Large intestine (tissue), 3 donors: ENCODE results near the gene PINK1. TPM values are rescaled to one million over a fixed set of nuclear protein-coding genes. Genes with fewer than 3 reads are reported as not detected.

ENCODE experiments used
- DNase-seq, 2 donors: peaks; one replicate each; pipeline versions ENCODE4 v3.0.0 to v3.0.0-alpha.2; 2013
- H3K27ac ChIP-seq: one replicate; pipeline ENCODE4 v1.5.1; 2013; ENCODE audit warnings: low read length
- H3K27me3 ChIP-seq: 2 replicates; pipeline ENCODE4 v1.6.1; 2013; ENCODE audit warnings: low read length; ENCODE audit not compliant: control insufficient read depth, insufficient read depth
- H3K36me3 ChIP-seq: 2 replicates; pipeline ENCODE4 v1.6.1; 2013; ENCODE audit warnings: low read length; ENCODE audit not compliant: control insufficient read depth, insufficient read depth
- H3K4me1 ChIP-seq: one replicate; pipeline ENCODE4 v1.6.1; 2013; ENCODE audit warnings: low read length; ENCODE audit not compliant: control insufficient read depth, insufficient read depth
- H3K4me3 ChIP-seq: one replicate; pipeline ENCODE4 v1.5.1; 2013; ENCODE audit warnings: low read length
- H3K9me3 ChIP-seq: one replicate; pipeline ENCODE4 v1.6.1; 2013; ENCODE audit warnings: mild to moderate bottlenecking, low read depth, low read length, moderate library complexity; ENCODE audit not compliant: control insufficient read depth
- WGBS: methylation state at CpG from one replicate; pipeline ENCODE4 v1.1.5; 2013; ENCODE audit warnings: low lambda C conversion rate; ENCODE audit not compliant: insufficient coverage; 5-methylcytosine and 5-hydroxymethylcytosine counted together
- polyA plus RNA-seq: library from polyadenylated mRNA; unstranded; fragments of 120-200 nt; gene quantifications from one replicate; pipeline ENCODE4 v1.2.1, GENCODE V29; 2013

The PINK1 gene
- polyA plus RNA-seq, 1 donor, result 36.3 TPM

DNA sequence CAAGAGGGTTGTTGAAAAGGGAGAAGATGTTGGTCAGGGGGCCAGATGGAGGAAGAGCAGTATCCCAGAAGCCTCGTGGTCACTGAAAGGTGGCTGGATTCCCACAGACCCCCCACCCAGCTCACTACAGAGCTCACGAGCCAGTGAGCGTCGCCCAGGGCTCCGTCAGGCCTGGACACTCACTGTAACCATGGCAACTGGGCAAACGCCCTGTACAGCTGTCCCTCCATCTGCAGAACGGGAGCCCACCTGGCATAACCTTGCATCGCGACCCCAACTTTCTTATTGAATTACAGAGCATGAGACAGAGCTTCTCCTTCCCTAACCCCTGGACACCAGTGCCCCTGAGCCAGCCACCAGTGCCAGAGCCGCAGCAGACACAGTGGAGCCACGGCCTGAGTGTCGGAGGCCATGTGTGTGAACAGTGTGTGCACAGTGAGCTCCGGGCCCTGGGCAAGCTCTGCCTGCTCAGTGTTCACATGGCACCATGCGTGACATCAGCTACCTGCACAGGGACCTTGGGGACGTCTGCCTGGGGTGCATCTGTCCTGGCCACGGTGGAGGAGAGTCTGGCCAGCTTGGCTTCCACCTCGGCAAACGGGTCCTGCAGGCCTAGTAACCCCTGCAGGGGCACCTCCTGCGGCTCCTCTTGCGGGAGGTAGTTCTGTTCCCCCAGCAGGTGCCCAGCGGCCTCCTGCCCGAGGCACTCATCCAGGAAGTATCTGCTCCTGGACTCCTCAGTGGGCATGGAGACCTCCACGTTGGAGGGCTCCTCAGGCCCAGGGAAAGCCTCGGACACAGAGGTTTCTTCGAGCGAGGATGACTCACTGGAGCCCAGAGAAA, 53.8 kb downstream of the PINK1 start:
- H3K4me1 ChIP-seq, result no peaks in the 10 kb centered on the region
- no peaks in the 10 kb centered on the region for H3K36me3 ChIP-seq
- no CpG with 5 or more reads among the region's 26 CpGs for WGBS
- no peaks in the 10 kb centered on the region for H3K27me3 ChIP-seq
- peaks cover 3% of the 10 kb centered on the region for H3K9me3 ChIP-seq
- no peak overlapping the region for H3K27ac ChIP-seq
- no peak for DNase-seq
- no peak overlapping the region for H3K4me3 ChIP-seq

DNA sequence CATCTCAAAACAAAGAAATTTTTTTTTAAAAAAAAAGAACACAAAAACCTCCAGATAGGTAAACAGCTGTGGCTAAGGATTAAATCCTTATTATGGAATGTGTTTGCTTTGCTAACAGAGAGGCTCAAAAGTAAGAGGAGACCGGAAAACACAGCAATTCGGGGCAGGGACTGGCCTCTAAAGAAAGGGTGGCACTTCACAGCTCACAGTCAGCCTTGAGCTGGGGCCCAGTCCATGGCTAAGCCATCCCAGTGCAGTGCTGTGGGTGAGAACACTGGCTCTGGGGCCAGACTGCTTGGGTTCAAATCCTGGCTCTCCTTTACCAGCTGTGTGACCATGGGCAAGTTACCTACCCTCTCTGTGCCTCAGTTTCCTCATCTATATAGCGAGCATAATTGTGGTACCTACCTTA, 56.4 kb downstream of the PINK1 start:
- H3K36me3 ChIP-seq, result no peaks in the 10 kb centered on the region
- WGBS, result no CpG with 5 or more reads among the region's 3 CpGs
- peaks cover 3% of the 10 kb centered on the region for H3K9me3 ChIP-seq
- no peak for DNase-seq
- H3K4me1 ChIP-seq, result no peaks in the 10 kb centered on the region
- no peaks in the 10 kb centered on the region for H3K27me3 ChIP-seq
- no peak overlapping the region for H3K27ac ChIP-seq
- no peak overlapping the region for H3K4me3 ChIP-seq

DNA sequence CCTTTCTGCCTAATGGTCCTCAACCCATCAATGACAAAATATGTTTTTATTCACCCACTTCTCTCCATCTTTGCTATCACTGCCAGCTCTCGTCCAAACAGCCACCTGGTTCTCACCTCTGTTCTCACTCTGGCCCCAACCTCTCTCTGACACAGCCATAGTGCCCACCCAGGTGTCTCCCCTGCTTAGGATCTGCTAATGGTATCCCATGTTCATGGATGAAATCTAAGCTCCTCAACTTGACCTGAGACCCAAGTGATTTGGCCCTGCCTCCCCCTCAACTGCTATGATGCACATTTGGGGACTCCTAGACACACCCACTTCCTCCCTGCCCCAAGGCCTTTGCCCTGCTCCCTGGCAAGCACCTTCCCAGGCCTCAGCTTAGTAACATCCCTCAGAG, 58.6 kb downstream of the PINK1 start:
- H3K27ac ChIP-seq, result no peak overlapping the region
- H3K27me3 ChIP-seq, result no peaks in the 10 kb centered on the region
- H3K36me3 ChIP-seq, result no peaks in the 10 kb centered on the region
- peaks cover 3% of the 10 kb centered on the region for H3K9me3 ChIP-seq
- H3K4me3 ChIP-seq, result no peak overlapping the region
- 83% methylated on average over 1 of the region's 1 CpG for WGBS
- DNase-seq, result no peak
- H3K4me1 ChIP-seq, result peaks cover under 1% of the 10 kb centered on the region

DNA sequence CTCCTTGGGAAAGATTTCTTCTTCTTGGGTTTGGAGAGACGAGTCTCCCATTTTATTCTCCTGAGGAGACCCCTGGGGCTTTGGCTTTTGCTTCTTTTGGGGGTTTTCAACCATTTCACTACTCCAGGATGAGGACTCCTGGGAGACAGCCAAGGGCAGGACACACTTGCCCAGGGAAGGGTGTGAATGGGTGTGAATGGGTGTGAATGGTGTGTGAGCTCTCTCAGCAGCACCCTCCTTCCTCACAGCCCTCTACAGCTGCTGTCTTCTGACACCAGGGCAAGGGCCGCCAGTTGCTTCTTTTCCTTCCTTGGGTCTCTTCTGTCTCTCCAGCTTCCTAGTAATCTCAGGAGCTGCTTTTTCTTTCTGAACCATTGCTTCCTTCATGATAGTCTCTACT, 60.4 kb downstream of the PINK1 start:
- no peak overlapping the region for H3K4me3 ChIP-seq
- peaks cover 3% of the 10 kb centered on the region for H3K9me3 ChIP-seq
- no CpG with 5 or more reads among the region's 2 CpGs for WGBS
- no peaks in the 10 kb centered on the region for H3K27me3 ChIP-seq
- H3K36me3 ChIP-seq, result no peaks in the 10 kb centered on the region
- DNase-seq, result no peak
- no peak overlapping the region for H3K27ac ChIP-seq
- H3K4me1 ChIP-seq, result peaks cover 4% of the 10 kb centered on the region

DNA sequence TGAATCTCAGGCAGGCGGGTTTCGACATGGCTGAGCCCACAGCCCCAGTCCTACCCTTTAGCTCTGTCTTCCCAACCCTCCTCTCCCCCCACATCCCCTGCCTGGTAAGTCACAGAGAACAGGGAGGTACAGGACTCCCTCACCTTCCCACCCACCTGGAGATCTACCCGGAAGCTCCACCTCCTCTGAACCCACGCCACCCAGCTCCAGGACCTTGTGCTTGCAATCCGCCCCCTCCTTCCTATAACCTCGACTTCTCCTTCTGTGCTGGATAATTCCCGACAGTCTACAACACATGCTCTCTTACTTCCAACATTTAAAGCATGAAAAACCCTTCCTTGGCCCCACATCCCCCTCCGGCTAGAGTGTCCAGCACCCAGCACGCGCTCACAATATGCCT, 62.3 kb downstream of the PINK1 start:
- no peak overlapping the region for H3K4me3 ChIP-seq
- H3K36me3 ChIP-seq, result no peaks in the 10 kb centered on the region
- peaks cover 3% of the 10 kb centered on the region for H3K9me3 ChIP-seq
- H3K27ac ChIP-seq, result no peak overlapping the region
- no peaks in the 10 kb centered on the region for H3K27me3 ChIP-seq
- peaks cover 4% of the 10 kb centered on the region for H3K4me1 ChIP-seq
- no CpG with 5 or more reads among the region's 10 CpGs for WGBS
- DNase-seq, result no peak

DNA sequence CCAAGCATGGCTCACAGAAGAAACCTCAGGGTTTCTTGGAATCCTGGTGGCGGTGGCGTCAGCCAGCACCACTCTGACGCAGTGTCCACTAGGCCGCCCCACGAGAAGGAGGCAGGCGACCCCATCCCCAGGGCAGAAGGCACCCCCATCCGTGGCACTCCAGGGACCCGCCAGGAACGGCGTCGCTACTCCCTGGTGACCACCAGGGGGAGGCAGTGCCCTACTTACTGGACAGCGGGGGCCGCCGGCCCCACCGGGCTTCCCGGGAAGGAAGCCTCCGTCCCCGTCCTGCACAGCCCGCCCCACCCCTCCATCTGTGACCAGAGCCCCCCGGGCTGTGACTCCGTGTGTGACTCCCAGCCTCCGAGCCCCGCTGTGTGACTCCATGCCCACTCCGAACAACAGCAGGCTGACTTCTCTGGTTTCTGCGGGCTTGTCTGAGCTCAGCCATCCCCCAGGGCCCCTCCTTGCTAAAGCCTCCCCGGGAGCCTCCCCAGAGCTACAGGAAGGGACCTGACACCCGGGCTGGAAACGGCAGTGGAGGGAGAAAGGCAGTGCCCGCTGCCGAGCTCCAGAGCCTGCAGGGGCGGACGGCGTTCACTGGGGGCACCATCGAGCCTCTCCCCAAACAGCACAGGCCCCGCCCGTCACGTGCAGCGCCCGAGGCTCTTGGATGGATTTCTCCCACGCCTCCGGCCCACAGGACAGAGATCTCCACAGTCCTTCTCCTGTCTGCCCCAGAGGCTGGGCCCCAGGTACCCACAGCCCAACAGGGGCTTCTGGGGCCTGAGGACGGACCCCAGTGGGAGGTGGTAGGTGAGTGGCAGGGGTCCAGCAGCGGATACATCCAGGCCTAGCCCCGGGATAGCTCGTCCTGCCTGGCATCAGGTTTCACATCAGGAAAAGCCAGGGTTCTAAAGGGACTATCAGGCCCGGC, 63.4 kb downstream of the PINK1 start:
- Histone ChIP-seq H3K27me3 (no peaks in the 10 kb centered on the region), H3K4me3 (peak overlapping the region; percentile 58), H3K27ac (peak overlapping the region; percentile 44), H3K36me3 (no peaks in the 10 kb centered on the region), H3K4me1 (peaks cover 5% of the 10 kb centered on the region), H3K9me3 (peaks cover 3% of the 10 kb centered on the region)
- peak; percentile 75 to 85 for DNase-seq
- no CpG with 5 or more reads among the region's 46 CpGs for WGBS

DNA sequence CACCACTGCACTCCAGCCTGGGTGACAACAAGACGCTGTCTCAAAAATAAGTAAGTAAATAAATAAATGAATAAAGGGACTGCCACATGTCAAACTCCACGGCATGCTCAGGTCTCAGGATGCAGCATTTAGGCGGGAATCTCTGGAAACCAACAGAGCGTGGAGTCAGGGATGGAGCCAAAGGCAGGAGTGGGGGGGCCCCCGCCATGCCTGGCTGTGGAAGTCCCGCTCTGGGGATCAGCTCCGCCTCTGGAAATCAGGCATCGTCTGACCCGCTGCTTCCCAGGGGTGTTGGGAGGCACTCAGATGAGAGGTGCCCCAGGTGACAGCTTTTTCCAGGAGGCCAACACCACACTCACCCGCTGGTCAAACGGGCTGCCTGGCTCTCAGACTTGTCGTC, 64.3 kb downstream of the PINK1 start:
- Histone ChIP-seq H3K4me1 (peaks cover 8% of the 10 kb centered on the region), H3K27me3 (no peaks in the 10 kb centered on the region), H3K27ac (no peak overlapping the region), H3K4me3 (no peak overlapping the region), H3K9me3 (no peaks in the 10 kb centered on the region), H3K36me3 (no peaks in the 10 kb centered on the region)
- no peak for DNase-seq
- no CpG with 5 or more reads among the region's 12 CpGs for WGBS

DNA sequence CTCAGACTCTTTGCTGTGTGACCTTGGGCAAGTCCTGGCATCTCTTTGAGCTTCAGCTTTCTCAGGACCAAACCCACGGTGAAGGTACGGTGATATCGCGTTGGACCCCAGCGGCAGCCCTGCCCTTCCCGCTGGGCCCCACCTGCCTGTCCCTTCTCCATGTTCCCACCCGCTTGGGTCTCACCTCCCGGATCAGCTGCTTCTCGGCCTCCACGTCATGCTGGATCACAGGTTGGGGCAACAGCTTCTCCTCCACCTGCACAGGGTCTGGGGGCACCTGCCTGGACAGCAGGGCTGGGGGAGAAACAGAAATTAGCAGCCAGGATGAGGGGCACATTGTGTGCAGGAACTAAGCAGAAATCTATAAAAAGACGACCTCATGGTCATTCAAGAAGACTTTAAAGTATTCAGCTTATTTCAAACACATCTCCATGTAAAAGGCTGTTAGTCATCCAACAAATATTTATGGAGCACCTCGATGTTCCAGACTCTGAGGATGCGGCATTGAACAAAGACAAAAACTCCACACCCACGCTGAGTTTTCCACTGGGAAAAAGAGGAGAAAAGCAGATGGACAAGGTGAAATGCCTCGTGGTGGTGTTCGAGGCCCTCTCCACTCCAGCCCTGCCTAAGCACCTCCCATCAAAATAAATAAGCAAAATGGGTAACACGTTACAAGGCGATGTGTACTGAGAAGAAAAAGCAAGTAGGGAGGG, 65.1 kb downstream of the PINK1 start:
- no peak overlapping the region for H3K4me3 ChIP-seq
- no peak for DNase-seq
- H3K36me3 ChIP-seq, result no peaks in the 10 kb centered on the region
- 40% methylated on average over 1 of the region's 18 CpGs for WGBS
- no peaks in the 10 kb centered on the region for H3K9me3 ChIP-seq
- H3K4me1 ChIP-seq, result peaks cover 8% of the 10 kb centered on the region
- H3K27ac ChIP-seq, result no peak overlapping the region
- H3K27me3 ChIP-seq, result no peaks in the 10 kb centered on the region

DNA sequence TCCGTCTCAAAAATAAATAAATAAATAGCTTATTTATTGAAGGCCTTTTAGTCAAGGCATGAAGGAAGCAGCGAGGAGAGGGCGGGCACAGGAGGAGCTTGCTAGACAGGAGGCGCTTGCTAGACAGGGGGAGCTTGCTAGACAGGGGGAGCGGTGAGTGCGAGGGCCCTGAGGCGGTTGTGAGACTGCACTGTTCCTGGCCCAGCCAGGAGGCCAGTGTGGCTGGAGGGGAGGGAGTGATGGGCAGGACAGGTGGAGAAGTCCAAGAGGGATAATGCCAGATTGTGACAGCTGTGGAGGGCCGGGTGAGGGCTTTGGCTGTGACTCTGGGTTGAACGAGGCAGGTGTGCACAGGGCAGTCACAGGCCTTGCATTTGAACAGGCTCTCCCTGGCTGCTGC, 66.3 kb downstream of the PINK1 start:
- peaks cover 8% of the 10 kb centered on the region for H3K4me1 ChIP-seq
- H3K27ac ChIP-seq, result no peak overlapping the region
- H3K36me3 ChIP-seq, result no peaks in the 10 kb centered on the region
- no peak for DNase-seq
- no CpG with 5 or more reads among the region's 9 CpGs for WGBS
- H3K27me3 ChIP-seq, result no peaks in the 10 kb centered on the region
- H3K9me3 ChIP-seq, result no peaks in the 10 kb centered on the region
- H3K4me3 ChIP-seq, result no peak overlapping the region

DNA sequence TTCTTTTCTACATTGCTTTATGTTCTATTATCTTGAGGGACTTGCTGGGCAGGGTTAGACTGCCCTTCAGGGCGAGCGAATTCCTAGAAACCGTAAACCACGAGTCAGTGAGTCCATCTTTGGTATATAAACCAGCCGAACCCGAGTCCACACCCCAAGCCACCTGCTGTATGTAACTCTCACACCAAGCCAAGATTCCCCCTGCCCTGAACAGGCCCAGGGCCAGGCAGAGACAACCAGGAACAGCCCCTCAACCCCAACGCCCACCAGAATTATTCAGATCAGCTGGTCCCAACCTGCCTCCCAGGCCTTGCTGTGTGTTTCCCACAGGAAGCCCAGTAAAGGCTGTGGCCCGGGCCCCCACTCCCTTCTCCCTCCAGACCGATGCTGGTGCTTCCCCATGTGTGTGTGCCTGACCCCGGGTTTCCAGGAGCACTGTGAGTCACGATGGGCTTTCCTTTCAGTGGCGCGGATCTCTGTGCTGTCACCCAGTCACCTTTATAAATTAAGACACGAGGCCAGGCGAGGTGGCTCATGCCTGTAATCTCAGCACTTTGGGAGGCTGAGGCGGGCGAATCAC, 67.5 kb downstream of the PINK1 start:
- Histone ChIP-seq H3K4me1 (peaks cover 8% of the 10 kb centered on the region), H3K36me3 (no peaks in the 10 kb centered on the region), H3K4me3 (no peak overlapping the region), H3K27ac (no peak overlapping the region), H3K27me3 (no peaks in the 10 kb centered on the region), H3K9me3 (no peaks in the 10 kb centered on the region)
- WGBS, result no CpG with 5 or more reads among the region's 17 CpGs
- no peak for DNase-seq
